CD14-positive monocyte (primary cell): Measurements from ENCODE around the gene KCNG2. TPM values are rescaled to one million over a fixed set of nuclear protein-coding genes. Genes with fewer than 3 reads are reported as not detected.

Experiments
- DNase-seq, 3 donors: peaks; one replicate each; pipeline ENCODE4 v3.0.0-alpha.2; 2011 to 2022
- H2AFZ ChIP-seq: 2 replicates; pipeline ENCODE4 v1.6.0; 2012; ENCODE audit warnings: mild to moderate bottlenecking, low read depth, low read length, inconsistent platforms; ENCODE audit not compliant: insufficient read depth, poor library complexity, severe bottlenecking
- H3K27ac ChIP-seq, 2 donors: 1 replicate in 1 of 2; 2 replicates in 1 of 2; pipeline ENCODE4 v1.5.1; 2012 to 2013; ENCODE audit warnings: low read length in 2 of 2, control low read depth in 1 of 2, inconsistent platforms in 1 of 2, low read depth in 1 of 2, mild to moderate bottlenecking in 1 of 2
- H3K27me3 ChIP-seq, 2 donors: one replicate each; pipeline versions ENCODE4 v1.6.0 to v1.6.1; 2011 to 2013; ENCODE audit warnings: low read length in 2 of 2; ENCODE audit not compliant: control insufficient read depth in 2 of 2, insufficient read depth in 2 of 2
- H3K36me3 ChIP-seq, 2 donors: replicated peaks in 1 of 2; 1 replicate in 1 of 2; 2 replicates in 1 of 2; pipeline versions ENCODE4 v1.5.1 to v1.6.1; 2012 to 2013; ENCODE audit warnings: low read length in 2 of 2, control low read depth in 1 of 2, inconsistent platforms in 1 of 2, mild to moderate bottlenecking in 1 of 2; ENCODE audit not compliant: insufficient read depth in 2 of 2, control insufficient read depth in 1 of 2
- H3K4me1 ChIP-seq, 2 donors: 1 replicate in 1 of 2; 2 replicates in 1 of 2; pipeline versions ENCODE4 v1.5.1 to v1.6.1; 2012 to 2013; ENCODE audit warnings: low read length in 2 of 2, control low read depth in 1 of 2, inconsistent platforms in 1 of 2, mild to moderate bottlenecking in 1 of 2, moderate library complexity in 1 of 2; ENCODE audit not compliant: insufficient read depth in 2 of 2, control insufficient read depth in 1 of 2
- H3K4me2 ChIP-seq: replicated peaks from 2 replicates; pipeline ENCODE3; 2012; ENCODE audit warnings: low read length, moderate library complexity, mild to moderate bottlenecking; ENCODE audit not compliant: poor library complexity, severe bottlenecking; ENCODE audit errors: extremely low read depth
- H3K4me3 ChIP-seq, 3 experiments: fragments of 200-600 bp in 1 of 3; sonication (generic) in 1 of 3; replicated peaks in 1 of 3; 1 replicate in 2 of 3; 2 replicates in 1 of 3; pipeline ENCODE4 v1.5.1; 2011 to 2013; ENCODE audit warnings: low read length in 3 of 3, mild to moderate bottlenecking in 3 of 3, control low read depth in 2 of 3, low read depth in 2 of 3, inconsistent platforms in 1 of 3, moderate library complexity in 1 of 3
- H3K79me2 ChIP-seq: 2 replicates; pipeline ENCODE4 v1.6.0; 2012; ENCODE audit warnings: mild to moderate bottlenecking, control low read depth, inconsistent platforms, low read length, moderate library complexity; ENCODE audit not compliant: insufficient read depth
- H3K9ac ChIP-seq: 2 replicates; pipeline ENCODE4 v1.6.0; 2017; ENCODE audit warnings: low read length, mild to moderate bottlenecking; ENCODE audit not compliant: insufficient read depth, poor library complexity, severe bottlenecking
- H3K9me3 ChIP-seq, 2 donors: replicated peaks in 1 of 2; 1 replicate in 1 of 2; 2 replicates in 1 of 2; pipeline versions ENCODE4 v1.5.1 to v1.6.1; 2012 to 2013; ENCODE audit warnings: low read length in 2 of 2, control low read depth in 1 of 2; ENCODE audit not compliant: control insufficient read depth in 1 of 2, insufficient read depth in 1 of 2
- H4K20me1 ChIP-seq: 2 replicates; pipeline ENCODE4 v1.6.0; 2012; ENCODE audit warnings: mild to moderate bottlenecking, low read length, control low read depth, moderate library complexity; ENCODE audit not compliant: insufficient read depth
- H3K27ac Mint-ChIP-seq, 7 donors: one replicate each; pipeline ENCODE4 v1.8.0; 2020; ENCODE audit warnings: mild to moderate bottlenecking in 7 of 7, mixed read lengths in 7 of 7, moderate library complexity in 6 of 7, inconsistent platforms in 2 of 7
- H3K27me3 Mint-ChIP-seq, 3 donors: one replicate each; pipeline ENCODE4 v1.8.0; 2021 to 2022; ENCODE audit warnings: low read depth in 3 of 3, mild to moderate bottlenecking in 3 of 3, mixed read lengths in 3 of 3, moderate library complexity in 3 of 3, inconsistent platforms in 1 of 3
- H3K36me3 Mint-ChIP-seq, 2 donors: one replicate each; pipeline ENCODE4 v1.8.0; 2020; ENCODE audit warnings: mixed read lengths in 2 of 2, inconsistent platforms in 1 of 2, mild to moderate bottlenecking in 1 of 2
- H3K4me1 Mint-ChIP-seq: one replicate; pipeline ENCODE4 v1.8.0; 2020; ENCODE audit warnings: mild to moderate bottlenecking, mixed read lengths
- H3K4me3 Mint-ChIP-seq, 2 donors: one replicate each; pipeline ENCODE4 v1.8.0; 2020; ENCODE audit warnings: mild to moderate bottlenecking in 2 of 2, mixed read lengths in 2 of 2, moderate library complexity in 1 of 2
- H3K9me3 Mint-ChIP-seq, 7 donors: one replicate each; pipeline ENCODE4 v1.8.0; 2020 to 2022; ENCODE audit warnings: mixed read lengths in 7 of 7, mild to moderate bottlenecking in 6 of 7, moderate library complexity in 6 of 7, inconsistent platforms in 2 of 7
- WGBS: methylation state at CpG from one replicate; pipeline ENCODE4 v1.1.5; 2013; ENCODE audit warnings: missing lambda C conversion rate; ENCODE audit not compliant: insufficient coverage; 5-methylcytosine and 5-hydroxymethylcytosine counted together
- intact Hi-C, 2 donors: fragments of 100-400 bp; cut with micrococcal nuclease; formaldehyde crosslinking; loops; one replicate each; pipeline versions ENCODE4 v1.15.0 to v1.15.1; 2023
- polyA plus RNA-seq, 3 donors: library from polyadenylated mRNA; depleted of rRNA in 1 of 3; unstranded in 2 of 3; stranded (reverse) in 1 of 3; fragments of 300-500 nt in 2 of 3; fragments of >200 nt in 1 of 3; fragmentation: Illumina TruSeq in 2 of 3; gene quantifications; 1 replicate in 2 of 3; 2 replicates in 1 of 3; pipeline ENCODE4 v1.2.3, GENCODE V29; 2012 to 2021
- TF ChIP-seq, protein P1 (sequence below): fragments of 200-600 bp; IDR thresholded peaks from one replicate; pipeline ENCODE4 v1.8.0; 2022; ENCODE audit warnings: antibody characterized with exemption, mild to moderate bottlenecking

The KCNG2 gene
- polyA plus RNA-seq, 3 donors, result 0.04 TPM; not detected in 2

DNA sequence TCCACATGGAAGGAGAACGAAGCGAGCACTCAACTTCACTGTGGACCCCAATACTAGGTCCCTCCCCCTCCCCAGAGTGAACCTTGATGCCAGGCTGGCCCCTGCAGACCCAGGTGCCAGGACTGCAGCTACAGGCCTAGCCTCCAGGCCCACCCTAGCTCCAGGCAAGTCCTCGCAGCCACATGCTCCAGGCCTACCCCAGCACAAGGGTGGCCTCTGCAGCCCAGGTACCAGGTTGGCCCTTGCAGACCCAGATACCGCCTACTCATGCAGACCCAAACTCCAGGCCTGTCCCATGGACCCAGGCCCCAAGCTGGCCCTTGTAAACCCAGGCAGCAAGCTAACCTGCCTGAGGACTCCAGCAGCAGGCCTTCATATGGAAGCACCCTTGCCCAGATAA is 44.2 kb downstream of the KCNG2 start:
- no peaks in the 10 kb centered on the region for H3K36me3 Mint-ChIP-seq
- H3K9me3 ChIP-seq, result peaks cover 9 to 16% of the 10 kb centered on the region in 2 donors
- no peak for DNase-seq

DNA sequence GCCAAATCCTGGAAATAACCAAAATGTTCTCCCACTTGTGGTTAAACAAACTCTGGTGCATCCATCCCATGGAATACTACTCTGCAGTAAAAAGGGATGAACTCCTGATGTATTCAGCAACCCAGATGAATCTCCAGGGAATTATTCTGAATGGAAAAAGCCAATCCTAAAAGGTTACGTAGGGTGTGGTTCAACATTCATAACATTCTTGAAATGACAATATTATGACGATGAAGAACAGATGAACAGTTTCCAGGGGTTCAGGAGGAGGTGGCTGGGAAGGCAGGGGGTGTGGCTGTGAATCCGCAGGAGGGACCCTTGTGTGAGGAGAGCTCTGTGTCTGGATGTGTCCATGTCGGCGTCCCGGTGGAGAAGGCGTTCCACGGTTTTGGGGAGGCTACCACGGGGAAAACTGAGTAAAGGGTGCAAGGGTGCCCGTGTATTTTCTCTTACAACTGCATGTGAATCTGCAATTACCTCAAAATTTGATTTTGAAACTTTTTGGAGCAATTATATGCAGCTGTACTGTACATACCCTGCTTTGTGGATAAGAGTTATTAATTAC is 47.3 kb downstream of the KCNG2 start:
- no peak overlapping the region for H3K27ac ChIP-seq
- Mint-ChIP-seq H3K4me3 (no peak overlapping the region), H3K36me3 (no peaks in the 10 kb centered on the region), H3K27me3 (peaks cover 0 to 3% (median 1%) of the 10 kb centered on the region in 3 donors), H3K27ac (no peak overlapping the region), H3K4me1 (no peaks in the 10 kb centered on the region), H3K9me3 (peaks cover 7 to 29% (median 11%) of the 10 kb centered on the region in 7 donors)
- intact Hi-C loops, result no loop called here
- no peaks in the 10 kb centered on the region for H3K79me2 ChIP-seq
- H3K36me3 ChIP-seq, result no peaks in the 10 kb centered on the region
- 94% methylated on average over 5 of the region's 10 CpGs for WGBS
- no peak overlapping the region for H3K9ac ChIP-seq
- H2AFZ ChIP-seq, result no peak overlapping the region
- no peaks in the 10 kb centered on the region for H3K27me3 ChIP-seq
- peaks cover 6 to 24% of the 10 kb centered on the region in 2 donors for H3K9me3 ChIP-seq
- no peak overlapping the region for H3K4me3 ChIP-seq
- H4K20me1 ChIP-seq, result no peaks in the 10 kb centered on the region
- H3K4me2 ChIP-seq, result no peak overlapping the region
- no peak for DNase-seq
- H3K4me1 ChIP-seq, result no peaks in the 10 kb centered on the region
- TF ChIP-seq, protein P1, sequence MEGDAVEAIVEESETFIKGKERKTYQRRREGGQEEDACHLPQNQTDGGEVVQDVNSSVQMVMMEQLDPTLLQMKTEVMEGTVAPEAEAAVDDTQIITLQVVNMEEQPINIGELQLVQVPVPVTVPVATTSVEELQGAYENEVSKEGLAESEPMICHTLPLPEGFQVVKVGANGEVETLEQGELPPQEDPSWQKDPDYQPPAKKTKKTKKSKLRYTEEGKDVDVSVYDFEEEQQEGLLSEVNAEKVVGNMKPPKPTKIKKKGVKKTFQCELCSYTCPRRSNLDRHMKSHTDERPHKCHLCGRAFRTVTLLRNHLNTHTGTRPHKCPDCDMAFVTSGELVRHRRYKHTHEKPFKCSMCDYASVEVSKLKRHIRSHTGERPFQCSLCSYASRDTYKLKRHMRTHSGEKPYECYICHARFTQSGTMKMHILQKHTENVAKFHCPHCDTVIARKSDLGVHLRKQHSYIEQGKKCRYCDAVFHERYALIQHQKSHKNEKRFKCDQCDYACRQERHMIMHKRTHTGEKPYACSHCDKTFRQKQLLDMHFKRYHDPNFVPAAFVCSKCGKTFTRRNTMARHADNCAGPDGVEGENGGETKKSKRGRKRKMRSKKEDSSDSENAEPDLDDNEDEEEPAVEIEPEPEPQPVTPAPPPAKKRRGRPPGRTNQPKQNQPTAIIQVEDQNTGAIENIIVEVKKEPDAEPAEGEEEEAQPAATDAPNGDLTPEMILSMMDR, result no peak

More for the DNA sequence above, 44.2 kb downstream of the KCNG2 start:
- H3K4me1 Mint-ChIP-seq, result no peaks in the 10 kb centered on the region
- 96% methylated on average over 4 of the region's 4 CpGs for WGBS
- Histone ChIP-seq H3K9ac (no peak overlapping the region), H3K4me2 (no peak overlapping the region), H3K36me3 (no peaks in the 10 kb centered on the region), H2AFZ (no peak overlapping the region), H3K27ac (no peak overlapping the region), H3K4me1 (no peaks in the 10 kb centered on the region), H3K4me3 (no peak overlapping the region), H4K20me1 (no peaks in the 10 kb centered on the region), H3K79me2 (no peaks in the 10 kb centered on the region), H3K27me3 (no peaks in the 10 kb centered on the region)
- TF ChIP-seq, protein P1, result no peak
- intact Hi-C loops, result no loop called here
- peaks cover 0 to 3% (median 1%) of the 10 kb centered on the region in 3 donors for H3K27me3 Mint-ChIP-seq
- no peak overlapping the region for H3K27ac Mint-ChIP-seq
- H3K4me3 Mint-ChIP-seq, result no peak overlapping the region
- H3K9me3 Mint-ChIP-seq, result peaks cover 18 to 42% (median 23%) of the 10 kb centered on the region in 7 donors
